NCI-H2227 treated with DMSO at 0.1 percent for 48 hours (cell line): ENCODE data around the gene PGAP6.
A peak's percentile ranks its signal among the peaks of the same experiment; 100 is the strongest.
"Not testable (repeated sequence)": the region's sequence is repeated elsewhere in the genome, so short reads cannot be mapped to it uniquely, and the experiment has no call there.

Experiments used
- DNase-seq: peaks from one replicate; lab custom pipeline; 2025; lab: John Stamatoyannopoulos, UW

The PGAP6 gene, protein sequence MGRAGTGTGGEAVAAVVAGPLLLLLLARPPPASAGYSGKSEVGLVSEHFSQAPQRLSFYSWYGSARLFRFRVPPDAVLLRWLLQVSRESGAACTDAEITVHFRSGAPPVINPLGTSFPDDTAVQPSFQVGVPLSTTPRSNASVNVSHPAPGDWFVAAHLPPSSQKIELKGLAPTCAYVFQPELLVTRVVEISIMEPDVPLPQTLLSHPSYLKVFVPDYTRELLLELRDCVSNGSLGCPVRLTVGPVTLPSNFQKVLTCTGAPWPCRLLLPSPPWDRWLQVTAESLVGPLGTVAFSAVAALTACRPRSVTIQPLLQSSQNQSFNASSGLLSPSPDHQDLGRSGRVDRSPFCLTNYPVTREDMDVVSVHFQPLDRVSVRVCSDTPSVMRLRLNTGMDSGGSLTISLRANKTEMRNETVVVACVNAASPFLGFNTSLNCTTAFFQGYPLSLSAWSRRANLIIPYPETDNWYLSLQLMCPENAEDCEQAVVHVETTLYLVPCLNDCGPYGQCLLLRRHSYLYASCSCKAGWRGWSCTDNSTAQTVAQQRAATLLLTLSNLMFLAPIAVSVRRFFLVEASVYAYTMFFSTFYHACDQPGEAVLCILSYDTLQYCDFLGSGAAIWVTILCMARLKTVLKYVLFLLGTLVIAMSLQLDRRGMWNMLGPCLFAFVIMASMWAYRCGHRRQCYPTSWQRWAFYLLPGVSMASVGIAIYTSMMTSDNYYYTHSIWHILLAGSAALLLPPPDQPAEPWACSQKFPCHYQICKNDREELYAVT

DNA sequence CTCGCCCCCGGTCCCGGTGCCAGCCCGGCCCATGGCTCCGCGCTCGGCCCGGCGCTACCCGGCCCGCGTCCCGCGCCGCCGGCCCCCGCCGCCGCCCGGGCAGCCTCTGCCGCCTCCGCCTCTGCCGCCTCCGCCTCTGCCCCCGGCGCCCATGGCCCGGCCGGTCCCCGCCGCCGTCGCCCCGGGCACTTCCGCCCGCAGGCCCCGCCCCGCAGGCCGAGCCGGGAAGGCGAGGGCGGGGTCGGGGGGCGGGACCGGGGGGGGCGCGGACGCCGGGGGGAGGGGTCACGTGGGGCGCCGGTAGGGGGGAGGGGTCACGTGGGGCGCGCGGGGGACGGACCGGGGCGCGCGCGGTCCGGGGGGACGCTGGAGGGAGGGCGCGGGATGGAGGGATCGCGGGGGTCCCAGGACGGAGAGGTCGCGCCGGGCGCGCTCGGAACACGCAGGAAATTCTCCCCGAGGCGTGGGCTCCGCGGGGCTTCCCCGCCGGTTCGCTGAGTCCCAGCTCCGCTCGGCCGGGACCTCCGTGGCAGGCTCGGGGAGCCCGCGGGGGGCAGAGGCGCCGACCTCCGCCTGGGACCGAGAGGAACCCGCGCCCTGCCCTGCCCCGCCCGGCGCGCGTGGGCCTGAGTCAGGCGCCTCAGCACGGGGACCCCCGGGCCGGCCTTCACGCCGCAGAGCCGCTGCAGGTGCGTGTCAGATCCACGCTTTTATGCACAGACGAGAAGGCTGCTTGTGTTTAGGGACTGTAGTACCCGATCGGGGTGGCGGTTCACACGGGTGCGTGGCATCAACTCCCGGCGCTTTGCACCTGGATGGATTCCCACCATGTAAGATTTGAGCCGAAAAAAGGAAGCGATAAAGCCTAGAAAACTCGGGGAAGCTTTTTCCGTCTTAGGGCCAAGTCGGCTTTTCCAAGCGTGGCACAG is at the start of gene PGAP6:
PGAP6 (minus strand) TSS at position 190 of the 929 bp plus-strand sequence; CDS start at position 33, 157 bp downstream.
- peak; percentile 44 for DNase-seq

DNA sequence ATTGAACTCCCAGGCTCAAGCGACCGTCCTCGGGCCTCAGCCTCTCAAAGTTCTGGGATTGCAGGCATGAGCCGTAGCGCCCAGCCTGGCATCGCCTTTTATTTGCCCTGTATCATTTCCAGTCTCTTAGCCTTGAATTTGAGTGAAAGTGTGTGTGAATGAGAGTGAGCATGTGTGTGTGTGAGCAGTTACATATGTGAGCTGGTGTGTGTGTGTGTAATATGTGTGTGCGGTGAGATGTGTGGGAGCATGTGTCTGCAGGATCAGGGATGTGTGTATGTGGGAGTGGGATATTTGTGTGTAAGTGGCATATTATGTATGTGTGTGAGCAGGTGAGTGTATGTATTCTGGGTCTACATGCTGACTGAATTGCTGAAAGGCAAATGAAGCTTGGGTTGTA is 49.1 kb upstream of the PGAP6 start:
- DNase-seq: no peak

DNA sequence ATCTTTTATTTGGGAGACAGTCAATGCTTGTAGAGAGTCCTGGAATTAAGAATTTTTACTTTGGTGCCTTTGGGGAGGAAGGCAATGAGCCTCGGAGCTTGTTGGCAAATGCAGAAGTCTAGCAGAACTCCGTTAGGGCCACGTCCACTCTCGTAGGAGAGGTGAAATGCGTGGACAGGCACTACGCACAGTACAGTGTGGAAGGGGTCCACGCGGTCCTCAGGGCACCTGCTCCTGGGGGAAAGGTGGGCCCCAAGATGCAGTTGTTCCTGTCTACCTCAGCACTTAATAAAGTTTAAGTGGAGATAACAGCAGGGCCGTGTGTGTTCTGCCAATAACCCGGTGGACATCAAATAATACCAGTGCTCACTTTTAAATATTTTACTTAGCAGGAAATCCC is 45.5 kb upstream of the PGAP6 start:
- DNase-seq: no peak

DNA sequence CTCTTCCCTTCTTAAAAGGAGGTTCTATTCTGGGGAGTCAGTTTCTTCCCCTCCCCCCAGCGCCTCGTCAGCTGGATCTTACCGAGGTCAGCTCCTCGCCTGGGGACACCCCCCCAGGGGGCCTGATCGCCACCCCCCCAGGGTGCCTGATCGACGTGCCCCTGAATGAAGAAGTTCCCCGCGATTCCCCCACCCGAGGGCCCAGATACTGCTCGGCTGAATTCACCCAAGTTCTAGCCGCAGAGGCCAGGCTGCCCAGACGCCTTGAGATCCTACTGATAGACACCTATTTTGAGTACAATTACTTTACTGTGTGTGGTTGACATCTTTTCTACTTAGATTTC is 45.1 kb upstream of the PGAP6 start:
- DNase-seq: no peak

DNA sequence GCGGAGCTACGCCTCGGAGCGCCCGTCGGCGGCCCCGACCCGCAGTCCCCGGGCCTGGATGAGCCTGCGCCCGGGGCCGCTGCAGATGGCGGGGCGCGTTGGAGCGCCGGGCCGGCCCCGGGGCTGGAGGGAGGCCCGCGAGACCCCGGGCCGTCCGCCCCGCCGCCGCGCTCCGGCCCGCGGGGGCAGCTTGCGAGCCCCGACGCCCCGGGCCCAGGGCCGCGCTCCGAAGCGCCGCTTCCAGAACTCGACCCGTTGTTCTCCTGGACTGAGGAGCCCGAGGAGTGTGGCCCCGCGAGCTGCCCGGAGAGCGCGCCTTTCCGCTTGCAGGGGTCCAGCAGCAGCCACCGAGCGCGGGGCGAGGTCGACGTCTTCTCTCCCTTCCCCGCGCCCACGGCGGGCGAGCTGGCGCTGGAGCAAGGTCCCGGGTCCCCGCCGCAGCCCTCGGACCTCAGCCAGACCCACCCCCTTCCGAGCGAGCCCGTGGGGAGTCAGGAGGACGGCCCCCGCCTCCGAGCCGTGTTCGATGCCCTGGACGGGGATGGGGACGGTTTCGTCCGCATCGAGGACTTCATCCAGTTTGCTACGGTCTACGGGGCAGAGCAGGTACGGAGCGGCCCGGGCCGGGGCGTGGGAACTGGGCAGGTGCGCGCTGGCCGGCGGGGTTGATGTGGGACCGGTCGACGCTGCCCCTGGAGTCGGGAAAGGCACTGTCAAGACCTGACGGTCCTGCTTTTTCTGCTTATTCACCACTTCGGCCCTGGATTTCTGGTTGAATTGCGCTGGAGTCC is 44.5 kb upstream of the PGAP6 start:
- no peak for DNase-seq

DNA sequence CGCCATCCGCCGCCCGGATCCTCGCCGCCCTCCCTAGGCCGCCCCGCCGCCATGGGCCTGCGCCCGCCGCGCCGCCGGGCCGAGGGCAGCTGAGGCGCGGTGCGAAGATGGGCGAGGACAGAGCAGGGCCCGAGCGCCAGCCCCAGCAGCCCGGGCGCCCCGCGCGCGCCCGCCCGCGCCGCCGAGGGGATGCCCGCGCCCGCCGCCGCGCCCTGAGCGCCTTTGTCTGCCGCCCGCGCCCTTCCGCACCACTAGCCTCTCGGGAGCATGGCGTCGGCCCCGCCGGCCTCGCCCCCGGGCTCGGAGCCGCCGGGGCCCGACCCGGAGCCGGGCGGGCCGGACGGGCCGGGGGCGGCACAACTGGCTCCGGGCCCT is 43.9 kb upstream of the PGAP6 start:
- DNase-seq: no peak

DNA sequence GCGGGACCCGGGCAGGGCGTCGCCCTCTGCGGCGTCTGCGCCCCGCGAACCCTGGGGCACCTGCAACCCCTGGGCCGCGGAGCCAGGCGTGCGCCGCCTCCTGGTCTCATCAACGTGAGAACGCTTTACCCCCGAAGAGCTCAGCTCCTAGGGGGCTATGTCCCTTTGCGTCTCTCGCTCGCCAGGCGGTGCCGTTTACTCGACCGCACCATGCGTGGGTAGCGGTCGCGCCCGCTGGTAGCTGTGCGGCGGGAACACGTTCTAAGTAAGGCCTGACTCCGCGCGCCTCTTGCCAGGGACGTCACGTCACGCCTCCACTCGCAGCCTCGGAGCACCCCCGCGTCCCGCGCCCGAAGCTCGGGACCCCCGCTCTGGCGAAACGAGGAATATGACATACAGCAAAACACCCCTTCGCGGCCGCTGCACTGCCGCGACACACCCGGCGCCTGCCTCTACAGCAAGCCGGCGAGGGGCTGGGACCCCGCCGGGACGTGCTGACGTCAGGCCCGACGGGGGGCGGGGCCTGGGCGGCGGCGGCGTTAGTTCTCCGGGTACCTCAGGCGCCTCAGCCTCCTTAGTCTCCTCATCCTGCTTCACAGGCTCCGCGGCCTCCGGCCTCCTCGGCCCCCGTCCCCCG is 43.4 kb upstream of the PGAP6 start, which contains the start of gene RAB11FIP3:
RAB11FIP3 (plus strand) TSS at position 568 of the 637 bp plus-strand sequence. CDS start 358 bp downstream, outside the sequence.
- DNase-seq: peak; percentile 84

DNA sequence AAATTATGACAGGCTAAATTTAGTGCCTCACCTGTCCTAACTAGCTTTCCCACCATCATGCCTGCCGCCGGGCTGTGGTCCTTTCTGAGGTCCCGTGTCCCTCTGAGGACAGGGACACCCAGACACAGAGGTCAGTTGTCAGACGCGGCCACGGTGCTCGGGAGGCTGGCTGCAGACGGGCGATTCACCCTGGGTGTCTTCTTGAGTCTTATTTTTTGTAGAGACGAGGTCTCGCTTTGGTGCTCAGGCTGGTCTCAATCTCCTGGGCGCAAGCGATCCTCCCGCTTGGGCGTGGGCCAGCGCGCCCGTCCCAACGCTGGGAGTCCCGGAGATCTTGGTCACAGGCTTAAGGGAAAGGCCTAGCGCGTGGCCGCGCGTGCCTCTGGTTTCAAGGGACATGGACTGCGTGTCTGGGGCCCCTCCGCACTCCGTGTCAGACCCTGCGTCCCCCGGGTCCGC is 42.9 kb upstream of the PGAP6 start:
- DNase-seq: no peak

DNA sequence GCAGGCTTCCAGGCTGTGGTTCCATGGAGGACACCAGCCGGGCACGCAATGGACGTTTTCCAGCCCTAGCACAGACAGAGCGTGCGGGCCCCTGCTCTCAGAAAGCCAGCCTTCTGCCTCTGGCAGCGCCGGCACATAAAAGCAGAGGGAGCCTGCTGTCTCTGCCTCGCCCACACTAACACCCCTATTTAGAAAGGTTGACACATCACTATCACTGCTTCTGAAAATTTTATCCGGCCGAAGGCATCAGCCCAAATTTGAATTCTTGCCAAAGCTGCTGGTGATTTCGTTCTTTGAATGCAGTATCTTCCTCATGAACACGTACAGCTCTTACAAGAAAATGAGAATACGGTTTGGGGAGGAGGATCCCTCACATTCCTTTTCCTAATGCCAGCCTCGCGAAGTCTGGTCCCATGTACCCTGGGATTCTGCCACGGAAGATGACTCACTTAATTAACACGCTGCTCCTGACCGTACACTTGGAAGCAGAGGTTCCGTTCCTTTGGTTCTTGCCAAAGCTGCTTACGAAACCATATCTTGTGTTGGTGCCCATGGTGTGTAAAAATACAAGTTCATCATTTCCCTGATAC is 42.4 kb upstream of the PGAP6 start:
- peak; percentile 35 for DNase-seq

DNA sequence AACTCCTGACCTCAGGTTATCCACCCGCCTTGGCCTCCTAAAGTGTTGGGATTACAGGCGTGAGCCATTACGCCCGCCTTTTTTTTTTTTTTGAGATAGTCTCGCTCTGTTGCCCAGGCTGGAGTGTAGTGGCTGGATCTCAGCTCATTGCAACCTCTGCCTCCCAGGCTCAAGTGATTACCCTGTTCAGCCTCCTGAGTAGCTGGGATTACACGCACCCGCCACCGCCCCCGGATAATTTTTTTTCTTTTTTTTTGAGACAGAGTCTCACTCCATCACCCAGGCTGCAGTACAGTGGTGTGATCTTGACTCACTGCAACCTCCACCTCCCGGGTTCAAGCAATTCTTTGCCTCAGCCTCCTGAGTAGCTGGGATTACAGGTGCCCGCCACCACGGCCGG is 40.4 kb upstream of the PGAP6 start:
- not testable (repeated sequence) for DNase-seq

DNA sequence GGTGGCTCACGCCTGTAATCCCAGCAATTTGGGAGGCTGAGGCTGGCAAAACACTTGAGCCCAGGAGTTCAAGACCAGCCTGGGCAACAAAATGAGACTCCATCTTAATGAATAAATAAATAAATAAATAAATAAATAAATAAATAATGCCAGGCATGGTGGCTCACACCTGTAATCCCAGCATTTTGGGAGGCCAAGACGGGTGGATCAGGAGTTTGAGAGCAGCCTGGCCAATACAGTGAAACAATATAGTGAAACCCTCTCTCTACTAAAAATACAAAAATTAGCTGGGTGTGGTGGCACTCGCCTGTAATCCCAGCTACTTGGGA is 33.4 kb upstream of the PGAP6 start:
- DNase-seq: not testable (repeated sequence)

DNA sequence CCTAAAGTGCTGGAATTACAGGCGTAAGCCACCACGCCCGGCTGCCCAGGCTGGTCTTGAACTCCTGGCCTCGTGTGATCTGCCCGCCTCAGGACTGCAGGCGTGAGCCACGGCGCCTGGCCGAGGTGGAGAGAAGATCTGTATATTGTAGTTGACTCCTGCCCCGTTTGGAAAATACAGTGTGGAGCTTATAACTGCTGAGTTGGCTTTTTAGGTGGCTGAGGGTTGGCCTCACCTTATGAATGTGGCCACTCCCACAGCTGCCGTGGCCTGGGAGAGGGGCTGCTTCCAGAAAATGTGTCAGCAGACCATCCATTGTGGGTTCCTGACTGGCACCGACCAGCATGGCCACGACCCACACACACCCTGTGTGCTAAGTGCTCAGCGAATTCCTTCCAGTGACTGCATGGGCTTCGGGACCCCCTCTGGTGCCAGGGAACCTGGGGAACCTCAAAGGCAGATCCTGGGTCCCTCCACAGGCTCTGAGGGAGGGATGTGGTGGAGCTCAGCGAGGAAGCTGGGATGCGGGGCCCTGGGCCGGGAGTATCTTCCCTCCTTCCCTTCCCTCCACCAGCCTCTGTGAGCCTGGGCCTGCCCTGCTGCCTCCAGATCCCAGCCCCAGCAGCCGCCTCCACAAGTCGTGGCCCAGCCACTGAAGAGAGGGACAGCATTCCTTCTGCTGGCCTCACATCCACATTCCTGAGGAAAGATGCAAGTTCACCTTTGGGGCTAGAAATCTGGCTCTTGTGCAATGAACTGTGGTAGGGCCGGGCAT is 32.8 kb upstream of the PGAP6 start:
- no peak for DNase-seq

DNA sequence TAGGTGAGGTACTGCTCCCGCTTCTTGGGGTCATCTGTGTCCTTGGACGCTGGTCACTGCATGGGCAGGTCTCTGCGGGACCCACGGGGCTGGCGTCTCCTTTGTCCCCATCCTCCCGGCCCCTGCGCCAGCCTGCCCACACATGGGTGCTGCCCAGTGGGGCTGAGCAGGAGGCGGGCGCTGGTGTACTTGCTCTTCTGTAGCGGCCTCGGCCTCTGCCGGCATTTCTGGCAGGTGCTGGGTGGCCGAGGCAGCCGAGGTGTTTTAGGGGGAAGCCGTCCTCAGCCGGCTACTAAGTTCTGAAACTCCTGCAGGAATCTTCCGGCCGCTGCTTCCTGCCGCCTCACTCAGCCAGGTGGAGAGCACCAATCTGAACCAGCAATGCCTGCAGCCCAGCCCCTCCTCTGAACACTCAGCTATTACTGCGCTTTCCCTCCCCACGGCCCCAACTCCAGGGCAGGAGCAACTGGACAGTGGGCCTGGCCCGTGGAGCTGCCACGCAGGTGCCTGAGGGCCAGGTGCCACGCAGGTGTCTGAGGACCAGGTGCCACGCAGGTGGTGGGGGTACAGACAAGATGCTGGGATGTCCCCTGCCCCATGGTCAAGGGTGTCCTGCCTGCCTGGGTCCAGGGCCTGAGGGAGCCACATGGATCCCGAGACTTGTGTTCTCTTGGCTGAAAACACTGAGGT is 29.9 kb upstream of the PGAP6 start:
- no peak for DNase-seq

DNA sequence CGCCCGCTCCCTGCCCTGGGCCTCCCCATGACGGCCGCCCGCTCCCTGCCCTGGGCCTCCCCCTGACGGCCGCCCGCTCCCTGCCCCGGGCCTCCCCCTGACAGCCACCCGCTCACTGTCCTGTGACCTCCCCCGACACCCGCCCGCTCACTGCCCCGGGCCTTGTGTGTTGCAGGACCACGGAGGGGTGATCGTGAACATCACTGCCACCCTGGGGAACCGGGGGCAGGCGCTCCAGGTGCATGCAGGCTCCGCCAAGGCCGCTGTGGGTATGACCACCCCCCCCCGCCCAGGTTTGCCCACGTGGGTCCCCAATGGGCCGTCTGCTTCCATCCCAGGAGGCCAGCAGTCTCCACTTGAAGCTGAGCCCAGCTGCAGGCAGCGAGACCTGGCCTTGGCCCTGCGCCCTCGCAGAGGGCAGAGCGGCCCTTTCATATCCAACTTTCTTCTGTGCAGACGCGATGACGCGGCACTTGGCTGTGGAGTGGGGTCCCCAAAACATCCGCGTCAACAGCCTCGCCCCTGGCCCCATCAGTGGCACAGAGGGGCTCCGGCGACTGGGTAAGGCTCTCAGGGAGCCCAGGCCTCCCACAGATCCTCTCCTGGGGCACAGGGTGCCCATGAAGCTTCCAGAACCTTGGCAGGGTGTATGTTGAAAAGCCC is 28.9 kb upstream of the PGAP6 start:
- DNase-seq: no peak

DNA sequence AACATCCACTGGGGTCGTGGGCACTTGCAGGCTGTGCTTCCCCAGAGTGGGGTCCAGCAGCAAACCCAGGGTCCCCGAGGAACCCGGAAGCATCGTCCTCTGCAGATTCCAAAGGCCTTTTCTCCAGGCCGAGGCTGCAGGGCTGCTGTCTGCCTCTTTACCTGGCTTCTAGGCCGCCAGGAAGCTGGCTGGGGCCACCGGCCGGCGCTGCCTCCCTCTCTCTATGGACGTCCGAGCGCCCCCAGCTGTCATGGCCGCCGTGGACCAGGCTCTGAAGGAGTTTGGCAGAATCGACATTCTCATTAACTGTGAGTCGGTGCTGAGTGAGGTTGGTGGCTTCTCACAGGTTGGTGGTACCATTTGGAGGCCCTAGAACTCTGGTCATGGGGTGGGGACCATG is 25.5 kb upstream of the PGAP6 start:
- DNase-seq: no peak

DNA sequence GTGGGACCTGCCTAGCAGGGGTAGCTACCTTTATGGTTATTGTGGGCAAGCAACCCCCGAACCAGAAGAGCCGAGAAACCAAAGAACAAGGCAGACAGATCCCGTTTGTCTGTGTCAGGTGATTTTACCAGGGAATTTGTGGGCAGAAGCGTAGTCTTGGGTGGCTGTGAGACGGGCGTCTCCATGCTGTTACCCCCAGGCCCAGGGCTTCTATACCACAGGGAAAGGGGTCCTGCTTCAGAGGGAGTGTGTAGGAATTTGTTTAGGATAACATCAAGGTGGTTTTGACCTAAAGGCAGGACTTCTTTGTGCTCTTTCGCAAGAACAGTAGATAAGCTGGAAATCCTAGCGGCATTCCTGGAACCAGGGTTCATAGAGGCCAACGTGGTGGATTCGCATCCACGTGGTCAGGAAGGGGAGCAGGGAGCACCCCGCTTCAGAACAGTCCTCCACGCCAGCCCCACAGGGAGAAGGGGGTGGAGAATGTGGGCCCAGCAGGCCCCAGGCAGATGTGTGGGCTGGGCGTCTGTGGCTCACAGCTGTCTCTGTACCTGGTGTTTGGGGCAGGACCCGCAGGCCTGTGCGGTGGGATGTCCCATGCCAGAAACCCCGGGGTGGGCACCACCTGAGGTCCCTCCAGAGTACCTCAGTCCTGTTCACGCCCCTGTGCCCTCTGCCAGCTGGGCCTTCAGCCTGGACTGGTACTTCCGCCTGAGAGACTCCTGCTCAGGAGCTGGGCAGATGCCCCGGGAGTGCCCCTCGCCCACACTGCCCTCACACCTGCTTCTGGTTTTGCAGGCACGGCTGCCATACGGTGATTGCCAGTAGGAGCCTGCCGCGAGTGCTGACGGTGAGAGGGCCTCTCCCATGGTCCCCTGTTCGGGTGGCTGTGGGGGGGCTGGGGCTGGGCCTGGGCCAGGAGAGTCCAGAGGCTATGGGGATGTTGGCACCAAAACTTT is 24.0 kb upstream of the PGAP6 start:
- no peak for DNase-seq

DNA sequence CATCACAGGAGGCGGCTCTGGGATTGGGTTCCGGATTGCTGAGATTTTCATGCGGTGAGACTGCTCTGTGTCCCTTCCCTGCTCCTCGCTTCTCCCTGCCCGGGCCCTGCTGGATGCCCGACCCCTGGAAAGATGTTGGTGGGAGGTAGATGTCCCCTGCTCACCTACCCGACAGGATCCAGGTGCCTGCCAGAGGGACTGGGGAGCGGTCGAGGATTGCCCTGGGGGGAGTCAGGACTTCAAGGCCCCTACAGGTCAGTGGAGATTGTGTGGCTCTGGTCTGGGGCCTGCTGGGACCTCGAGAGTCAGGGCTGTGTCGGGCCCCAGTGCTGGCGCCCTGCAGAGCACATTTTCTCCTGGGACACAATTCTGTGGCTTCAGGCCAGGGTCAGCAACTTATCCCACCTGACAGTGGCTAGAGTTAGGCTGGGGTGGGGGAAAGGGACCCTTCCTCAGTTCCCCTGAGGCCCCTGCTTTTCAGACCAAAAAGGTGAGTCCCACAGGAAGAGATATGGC is 23.3 kb upstream of the PGAP6 start:
- DNase-seq: no peak
